GM18951 (cell line): ENCODE measurements around the gene WNT8A.
"Not testable (repeated sequence)": the region's sequence is repeated elsewhere in the genome, so short reads cannot be mapped to it uniquely, and the experiment has no call there.

Source experiments
- POLR2A ChIP-seq: IDR thresholded peaks from 4 replicates; pipeline ENCODE4 v1.6.1; 2011; ENCODE audit warnings: mild to moderate bottlenecking; ENCODE audit not compliant: insufficient read length, insufficient read depth; ENCODE audit errors: extremely low read depth
- in situ Hi-C: fragments of 300-500 bp; cut with MboI; formaldehyde crosslinking; loops from one replicate; pipeline ENCODE4 v1.12.0; 2022; ENCODE audit warnings: low sequenced_read_pairs, mixed read lengths, inconsistent platforms; ENCODE audit not compliant: unreplicated experiment

WNT8A gene

DNA sequence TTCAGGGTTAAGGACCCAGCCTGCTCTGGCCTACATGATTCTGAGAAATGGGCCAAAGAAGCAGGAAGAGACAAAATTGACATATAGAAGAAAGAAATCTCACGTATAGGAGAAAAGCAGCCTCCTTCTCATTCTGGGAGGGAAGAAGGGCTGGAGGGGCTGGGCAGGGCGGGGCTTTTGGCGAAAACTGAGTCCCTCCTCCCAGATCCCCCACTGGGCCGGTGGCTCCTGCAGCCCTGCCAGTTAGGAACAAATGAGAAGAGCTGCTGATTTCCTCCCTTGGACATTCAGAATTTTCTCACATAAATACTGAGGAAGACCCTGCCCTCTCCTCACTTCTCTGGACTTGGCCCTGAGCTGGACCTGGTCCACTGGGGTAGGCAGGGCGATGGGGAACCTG, at the start of gene WNT8A:
TSS of gene WNT8A (plus strand) at position 332 of the 400 bp plus-strand sequence. CDS start 95 bp downstream, outside the sequence.
- in situ Hi-C loops = loop anchor here (10.0 kb wide), 1 partner anchor 51 kb away; the partner anchor contains the start of gene NME5
- no peak for TF ChIP-seq POLR2A

DNA sequence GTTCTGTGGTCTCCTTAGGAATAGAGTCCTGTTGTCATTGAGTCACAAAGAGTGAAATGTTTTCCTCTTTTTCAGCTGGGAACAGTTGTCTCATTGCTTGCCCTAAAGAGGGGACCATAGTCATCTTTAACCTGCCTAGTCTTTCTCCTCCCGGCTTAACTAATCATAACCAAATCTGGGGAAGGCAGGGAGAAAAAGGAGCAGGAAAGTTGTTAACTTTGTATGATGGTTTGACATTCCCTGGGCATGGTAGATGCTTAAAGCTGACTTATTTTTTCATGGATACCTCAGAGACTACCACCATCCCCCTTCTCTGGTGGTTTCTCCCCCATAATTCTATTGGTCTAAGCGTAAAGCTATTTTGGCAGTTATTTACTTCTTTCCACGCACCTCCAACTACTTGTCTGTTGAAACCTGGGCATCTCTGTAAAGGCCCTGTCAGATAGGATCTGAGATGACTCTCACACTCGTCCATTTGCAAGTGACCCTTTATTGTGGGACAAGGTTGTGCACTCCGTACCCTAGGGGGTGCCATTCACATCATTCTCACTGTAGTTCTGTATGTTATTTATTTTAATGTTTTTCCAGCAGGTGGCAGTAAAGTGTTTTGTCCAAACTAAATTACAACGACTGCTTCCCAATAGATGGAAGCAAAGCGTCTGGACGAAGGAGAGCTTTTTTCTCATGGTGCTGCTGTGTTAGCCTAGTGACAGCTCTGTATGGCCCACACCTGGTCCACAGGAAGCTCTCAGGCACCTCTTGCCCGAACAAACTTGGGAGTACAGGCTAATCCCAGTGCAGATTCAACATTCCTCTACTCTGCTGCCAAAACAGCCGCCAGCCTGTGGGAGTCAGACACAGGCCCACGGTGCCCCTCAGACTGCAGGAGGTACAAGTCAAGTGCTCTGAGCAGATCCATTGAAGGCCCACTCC, 48.0 kb upstream of the WNT8A start:
- no peak for TF ChIP-seq POLR2A
- in situ Hi-C loops = no loop called here

DNA sequence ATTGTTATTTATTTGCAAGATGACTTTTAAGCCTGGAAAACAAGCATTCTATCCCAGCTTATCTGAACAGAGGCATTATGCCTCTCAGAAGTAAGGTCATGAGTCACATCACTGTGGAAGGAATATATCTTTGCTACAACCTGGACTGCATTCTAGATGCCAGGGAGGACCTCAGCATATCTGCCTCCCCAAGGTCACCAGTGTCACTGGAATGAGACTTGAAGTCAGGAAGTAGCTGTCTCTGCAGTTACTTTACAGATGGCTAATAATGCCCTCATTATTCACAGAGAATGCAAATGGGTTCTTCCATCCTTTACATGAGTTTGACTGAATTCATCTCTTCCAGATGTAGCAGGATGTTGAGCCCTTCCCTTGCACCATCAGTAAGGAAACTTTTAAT, 46.6 kb upstream of the WNT8A start:
- in situ Hi-C loops = no loop called here
- no peak for TF ChIP-seq POLR2A

DNA sequence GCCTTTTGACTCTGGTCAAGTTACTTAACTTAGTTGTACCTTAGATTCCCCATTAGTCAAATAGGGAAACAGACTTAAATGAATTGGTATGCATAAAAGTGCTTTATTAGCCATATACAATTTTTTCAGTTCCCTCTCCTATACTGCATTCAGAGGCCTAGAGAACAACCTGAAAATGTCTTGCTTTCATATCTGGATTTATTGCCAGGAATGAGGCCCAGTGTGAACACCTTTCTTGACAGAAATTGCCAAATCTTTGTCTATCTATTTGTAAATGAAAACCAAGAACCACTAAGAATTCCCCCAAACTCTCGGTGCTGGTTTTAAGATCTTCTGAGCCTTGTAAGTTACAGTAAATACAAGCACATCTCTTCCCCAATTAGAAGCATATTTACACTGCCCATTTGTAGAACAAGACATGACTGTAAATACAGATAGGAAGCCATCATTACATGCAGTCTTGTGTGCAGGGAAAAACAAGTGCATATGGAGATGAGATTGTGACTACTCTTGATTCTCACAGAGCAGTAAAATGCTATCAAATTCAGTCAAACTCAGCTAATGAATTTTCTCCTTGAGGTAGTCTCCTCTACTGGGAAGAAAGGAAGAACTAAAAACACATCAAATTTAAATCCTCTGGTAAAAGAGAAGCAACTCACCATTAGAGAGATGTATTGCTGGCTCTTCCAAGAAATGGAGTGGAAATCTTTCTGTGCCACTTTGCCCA, 45.8 kb upstream of the WNT8A start:
- TF ChIP-seq POLR2A = no peak

DNA sequence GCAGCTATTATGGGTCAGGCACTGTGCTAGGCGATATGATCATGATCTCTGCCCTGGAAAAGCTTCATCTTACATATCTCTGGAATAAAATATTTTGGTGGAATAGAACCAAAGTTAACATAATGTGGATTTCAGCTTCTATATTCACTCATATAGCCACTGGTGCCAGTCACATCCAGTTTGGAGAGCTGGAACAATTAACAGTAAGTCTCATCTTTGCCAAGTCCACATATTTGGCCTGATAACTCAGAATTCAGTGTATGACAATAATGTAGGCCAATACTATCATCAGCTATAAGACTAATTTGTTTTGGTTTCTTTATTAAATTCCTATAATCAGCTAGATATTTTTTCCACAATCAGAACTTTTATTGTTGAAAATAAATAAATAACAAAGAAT, 45.0 kb upstream of the WNT8A start:
- no peak for TF ChIP-seq POLR2A
- in situ Hi-C loops = no loop called here

More for the DNA sequence above, 45.8 kb upstream of the WNT8A start:
- in situ Hi-C loops = no loop called here

GRCh38 chr5:138045283-138045682, 38.5 kb upstream of the WNT8A start:
- in situ Hi-C loops = not testable (repeated sequence)

DNA sequence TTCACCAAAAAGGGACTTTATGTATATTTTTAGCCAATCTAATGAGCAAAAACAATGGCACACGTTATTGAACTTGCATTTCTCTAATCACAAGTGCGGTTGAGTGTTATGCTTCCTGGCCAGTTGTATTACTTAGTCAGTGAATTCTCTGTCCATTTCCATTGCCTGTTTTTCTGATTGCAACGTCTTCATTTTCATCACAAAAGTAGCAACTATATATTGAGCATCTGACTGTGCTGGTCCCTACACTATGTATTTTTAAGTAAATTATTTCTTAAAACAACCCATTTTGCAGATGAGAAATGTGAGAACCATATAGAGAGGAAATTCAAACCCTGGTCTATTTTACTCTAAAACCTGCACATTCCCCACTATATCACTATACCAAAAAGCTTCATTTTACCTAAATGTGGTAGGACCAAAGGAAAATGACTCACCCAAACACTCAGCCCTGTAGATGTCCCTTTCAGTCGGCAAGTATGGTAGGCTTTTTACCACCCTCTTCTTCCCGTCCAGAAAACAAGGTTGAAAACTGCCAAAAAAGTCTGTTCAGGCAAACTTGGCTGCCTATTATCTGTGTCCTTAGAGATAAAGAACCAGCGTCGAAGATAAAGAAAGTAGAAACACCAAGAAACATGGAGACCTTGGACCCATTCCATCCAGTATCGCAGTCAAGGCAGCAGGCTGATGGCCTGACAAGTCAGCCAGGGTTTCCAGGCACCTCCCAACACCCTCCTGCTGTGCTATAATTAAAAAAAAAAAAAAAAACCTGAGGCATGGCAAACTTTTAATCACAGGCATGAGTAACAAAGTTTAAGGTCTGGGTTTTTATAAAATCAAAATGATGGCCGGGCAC, 32.2 kb upstream of the WNT8A start:
- in situ Hi-C loops = no loop called here

GRCh38 chr5:138052718-138053117, 31.1 kb upstream of the WNT8A start:
- in situ Hi-C loops = not testable (repeated sequence)

More for the DNA sequence above, 32.2 kb upstream of the WNT8A start:
- no peak for TF ChIP-seq POLR2A

DNA sequence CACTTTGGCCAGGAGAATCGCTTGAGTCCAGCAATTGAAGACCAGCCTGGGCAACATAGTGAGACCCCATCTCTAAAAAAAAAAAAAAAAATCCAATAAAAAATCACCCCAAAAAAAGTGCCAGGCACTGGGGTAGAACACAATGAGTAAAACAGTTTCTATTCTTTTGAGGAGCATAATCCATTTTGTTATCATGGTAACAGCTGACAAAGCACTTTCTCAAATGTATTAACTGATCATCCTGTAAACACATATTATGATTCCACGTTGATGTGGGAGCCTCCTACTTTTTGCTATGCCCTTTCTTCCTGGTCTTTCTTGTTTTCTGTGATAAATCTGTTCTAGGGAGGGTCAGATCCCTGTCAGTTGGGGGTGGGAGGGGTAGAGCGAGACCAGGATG, 30.3 kb upstream of the WNT8A start:
- TF ChIP-seq POLR2A = no peak
- in situ Hi-C loops = no loop called here

GRCh38 chr5:138054206-138054605, 29.6 kb upstream of the WNT8A start:
- no peak for TF ChIP-seq POLR2A
- in situ Hi-C loops = no loop called here

DNA sequence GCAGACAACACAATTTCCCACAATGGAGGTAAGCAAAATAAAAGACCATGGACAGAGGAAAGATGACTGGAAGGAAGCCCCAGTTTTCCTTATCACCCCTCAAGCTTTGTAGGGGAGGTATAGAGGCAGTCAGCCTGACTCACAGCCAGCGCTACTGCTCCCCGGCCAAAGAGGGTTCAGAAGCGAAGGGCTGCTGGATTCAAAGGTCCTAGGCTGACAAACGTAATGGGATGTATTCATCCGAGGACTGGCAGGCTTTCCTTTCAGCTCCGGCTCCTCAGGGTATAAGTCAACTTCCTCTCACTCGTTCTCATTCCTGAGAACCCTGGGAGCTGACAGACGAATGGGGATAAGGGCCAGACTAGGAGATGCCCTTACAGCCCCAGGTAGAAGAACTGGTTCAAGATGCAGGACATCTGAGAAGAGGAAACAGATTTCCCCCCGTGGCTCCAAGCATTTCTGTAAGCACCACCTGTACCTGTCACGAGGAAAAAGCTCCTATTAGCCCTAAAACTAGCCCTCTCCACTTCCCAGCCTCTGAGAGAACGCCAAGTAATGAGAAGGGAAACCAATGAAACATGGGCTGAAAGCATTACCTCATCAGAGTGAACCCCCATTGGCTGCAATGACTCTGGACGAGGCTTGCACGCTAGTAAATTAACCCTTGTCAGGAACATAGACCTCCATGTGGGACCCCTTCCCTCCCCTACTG, 28.8 kb upstream of the WNT8A start:
- in situ Hi-C loops = no loop called here
- TF ChIP-seq POLR2A = no peak

GRCh38 chr5:138064526-138064925, 19.3 kb upstream of the WNT8A start:
- in situ Hi-C loops = no loop called here
- no peak for TF ChIP-seq POLR2A

DNA sequence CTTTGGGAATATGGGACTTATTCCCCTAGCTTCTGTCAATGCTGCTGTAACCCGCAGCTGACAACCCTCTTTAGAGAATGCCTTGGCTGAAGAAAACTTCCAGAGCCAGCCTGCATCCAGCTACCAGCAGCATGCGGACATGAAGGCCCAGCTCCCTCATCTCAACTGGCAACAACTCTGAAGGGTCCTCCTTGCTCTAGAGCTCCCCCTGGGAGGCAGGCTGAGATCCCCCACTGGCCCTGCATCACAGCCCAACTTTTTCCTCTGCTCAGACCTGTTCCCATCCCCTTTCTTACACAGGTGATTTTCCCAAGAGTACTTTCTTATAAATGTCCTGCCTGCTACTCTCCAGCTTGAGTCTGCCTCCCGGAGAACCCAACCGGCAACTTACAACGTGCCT, 18.7 kb upstream of the WNT8A start:
- in situ Hi-C loops = no loop called here
- TF ChIP-seq POLR2A = no peak

DNA sequence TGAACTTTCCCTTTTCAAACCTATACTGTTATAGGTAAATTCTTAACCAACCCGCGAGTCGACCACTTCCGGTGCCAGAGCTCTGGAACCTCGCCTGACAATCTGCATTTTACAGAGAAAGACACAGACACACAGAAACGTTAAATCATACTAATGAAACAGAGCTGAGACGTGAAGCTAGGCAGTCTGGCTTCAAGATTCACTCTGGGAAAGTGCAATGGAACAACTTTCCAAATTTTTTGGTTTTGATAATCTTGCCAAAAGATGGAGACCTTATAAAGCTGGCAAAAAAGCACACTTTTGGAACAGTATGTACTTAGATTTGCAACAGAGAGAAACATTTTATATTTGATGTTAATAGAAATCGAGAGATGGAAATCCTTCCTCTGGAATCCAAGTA, 15.9 kb upstream of the WNT8A start:
- in situ Hi-C loops = no loop called here
- no peak for TF ChIP-seq POLR2A
